Tibial nerve (tissue), 4 donors: ENCODE data around the gene SF3B1. TPM values are rescaled to one million over a fixed set of nuclear protein-coding genes. Genes with fewer than 3 reads are reported as not detected.
"Not testable (repeated sequence)": the region's sequence is repeated elsewhere in the genome, so short reads cannot be mapped to it uniquely, and the experiment has no call there.

Source experiments
- DNase-seq, 2 donors: peaks; one replicate each; pipeline ENCODE4 v3.0.0-alpha.2; 2019; ENCODE audit warnings: low spot score in 2 of 2
- H3K27ac ChIP-seq, 4 donors: fragments of 200-600 bp; sonication (generic) in 3 of 4; one replicate each; pipeline ENCODE4 v1.5.1; 2017 to 2019; ENCODE audit warnings: mild to moderate bottlenecking in 1 of 4
- H3K27me3 ChIP-seq, 2 donors: fragments of 200-600 bp; sonication (generic) in 1 of 2; one replicate each; pipeline versions ENCODE4 v1.5.1 to v1.6.0; 2017 to 2019
- H3K36me3 ChIP-seq, 3 donors: fragments of 200-600 bp; sonication (generic); one replicate each; pipeline ENCODE4 v1.5.1; 2018 to 2019
- H3K4me1 ChIP-seq, 4 donors: fragments of 200-600 bp; sonication (generic) in 3 of 4; one replicate each; pipeline ENCODE4 v1.5.1; 2017 to 2019
- H3K4me3 ChIP-seq, 4 donors: fragments of 200-600 bp; sonication (generic) in 3 of 4; one replicate each; pipeline ENCODE4 v1.5.1; 2017 to 2019; ENCODE audit warnings: mild to moderate bottlenecking in 1 of 4, moderate library complexity in 1 of 4
- H3K9me3 ChIP-seq, 4 donors: fragments of 200-600 bp; sonication (generic) in 3 of 4; one replicate each; pipeline ENCODE4 v1.5.1; 2017 to 2019
- CTCF ChIP-seq, 5 experiments: fragments of 200-600 bp in 3 of 5; fragments of 450-650 bp in 2 of 5; sonication (generic) in 3 of 5; IDR thresholded peaks; one replicate each; pipeline ENCODE4 v1.5.1; 2016 to 2019; ENCODE audit warnings: antibody characterized with exemption in 5 of 5, mild to moderate bottlenecking in 3 of 5, moderate library complexity in 2 of 5
- EP300 ChIP-seq, 2 donors: sonication (generic); formaldehyde crosslinking; IDR thresholded peaks; one replicate each; pipeline ENCODE4 v1.6.1; 2017; ENCODE audit warnings: antibody characterized with exemption in 2 of 2, mild to moderate bottlenecking in 1 of 2
- POLR2A ChIP-seq, 2 donors: fragments of 450-650 bp; IDR thresholded peaks; one replicate each; pipeline ENCODE4 v1.6.1; 2017; ENCODE audit warnings: antibody characterized with exemption in 2 of 2, mild to moderate bottlenecking in 2 of 2, moderate library complexity in 2 of 2
- WGBS, 2 donors: methylation state at CpG; one replicate each; pipeline ENCODE4 v1.1.5; 2018; 5-methylcytosine and 5-hydroxymethylcytosine counted together
- total RNA-seq, 4 donors: library from RNA; depleted of rRNA; stranded (reverse); fragments of >200 nt; gene quantifications; one replicate each; pipeline ENCODE4 v1.1.0, GENCODE V29; 2016

Gene SF3B1
- total RNA-seq, 4 donors from 2014 or later = 274 to 335 (median 303) TPM

GRCh38 chr2:197378494-197379307, 56.1 kb downstream of the SF3B1 start:
- peak in 1 of 2 donors; percentile 28 for DNase-seq
- no peaks in the 10 kb centered on the region for H3K36me3 ChIP-seq
- no peak overlapping the region for H3K4me3 ChIP-seq
- peaks cover 0 to 10% (median 0%) of the 10 kb centered on the region in 4 donors for H3K4me1 ChIP-seq
- WGBS, 2 donors = 53 to 55% methylated on average over 17 of the region's 17 CpGs
- TF ChIP-seq EP300 (IDR thresholded peaks at IDR 0.05) = no peak
- peak; percentile 64 to 81 (median 71) for TF ChIP-seq CTCF (IDR thresholded peaks at IDR 0.05)
- no peak for TF ChIP-seq POLR2A (IDR thresholded peaks at IDR 0.05)
- no peaks in the 10 kb centered on the region for H3K27me3 ChIP-seq
- H3K27ac ChIP-seq = no peak overlapping the region
- no peaks in the 10 kb centered on the region for H3K9me3 ChIP-seq

- TF ChIP-seq CTCF (IDR thresholded peaks at IDR 0.05) (no peak), POLR2A (IDR thresholded peaks at IDR 0.05) (no peak), EP300 (IDR thresholded peaks at IDR 0.05) (no peak)
- 36 to 44% methylated on average over 3 of the region's 3 CpGs for WGBS, 2 donors
These were observed 56.7 kb downstream of the SF3B1 start for GRCh38 chr2:197378086-197378485.

GRCh38 chr2:197377670-197378069, 57.2 kb downstream of the SF3B1 start:
- H3K4me3 ChIP-seq = no peak overlapping the region
- no peaks in the 10 kb centered on the region for H3K9me3 ChIP-seq
- no peak for DNase-seq
- no peaks in the 10 kb centered on the region for H3K27me3 ChIP-seq
- no peak for TF ChIP-seq CTCF (IDR thresholded peaks at IDR 0.05)
- no peak for TF ChIP-seq EP300 (IDR thresholded peaks at IDR 0.05)
- TF ChIP-seq POLR2A (IDR thresholded peaks at IDR 0.05) = no peak
- peaks cover 0 to 10% (median 0%) of the 10 kb centered on the region in 4 donors for H3K4me1 ChIP-seq
- 75 to 81% methylated on average over 9 of the region's 9 CpGs for WGBS, 2 donors
- H3K27ac ChIP-seq = no peak overlapping the region
- H3K36me3 ChIP-seq = no peaks in the 10 kb centered on the region

More at GRCh38 chr2:197378086-197378485, 56.7 kb downstream of the SF3B1 start:
- Histone ChIP-seq H3K4me3 (no peak overlapping the region), H3K4me1 (peaks cover 0 to 10% (median 0%) of the 10 kb centered on the region in 4 donors), H3K27me3 (no peaks in the 10 kb centered on the region), H3K27ac (no peak overlapping the region), H3K36me3 (no peaks in the 10 kb centered on the region), H3K9me3 (no peaks in the 10 kb centered on the region)
- DNase-seq = no peak

DNA sequence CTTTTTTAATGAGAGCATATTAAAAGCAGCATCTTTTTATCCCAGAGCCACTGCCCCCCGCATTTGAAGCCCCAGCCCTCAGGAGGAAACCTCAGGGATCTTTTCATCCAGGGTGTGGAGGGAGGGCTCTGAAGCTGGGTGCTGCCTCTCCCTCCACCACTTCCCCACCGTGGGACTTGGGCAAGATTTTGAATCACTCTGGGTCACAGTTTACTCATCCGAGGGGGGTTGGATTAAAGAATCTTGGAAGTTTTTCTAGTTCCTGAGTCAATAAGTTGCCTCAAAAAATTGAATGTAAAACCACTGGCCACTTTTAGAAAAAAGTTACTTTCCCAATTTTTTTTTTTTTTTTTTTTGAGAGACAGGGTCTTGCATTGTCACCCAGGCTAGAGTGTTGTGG, 62.2 kb downstream of the SF3B1 start:
- Histone ChIP-seq H3K4me3 (no peak overlapping the region), H3K9me3 (no peaks in the 10 kb centered on the region), H3K27me3 (no peaks in the 10 kb centered on the region), H3K36me3 (no peaks in the 10 kb centered on the region), H3K27ac (no peak overlapping the region), H3K4me1 (peaks cover 0 to 8% (median 0%) of the 10 kb centered on the region in 4 donors)
- TF ChIP-seq POLR2A (IDR thresholded peaks at IDR 0.05) (no peak), EP300 (IDR thresholded peaks at IDR 0.05) (no peak), CTCF (IDR thresholded peaks at IDR 0.05) (no peak)
- DNase-seq = no peak
- WGBS, 2 donors = 63 to 65% methylated on average over 3 of the region's 3 CpGs

DNA sequence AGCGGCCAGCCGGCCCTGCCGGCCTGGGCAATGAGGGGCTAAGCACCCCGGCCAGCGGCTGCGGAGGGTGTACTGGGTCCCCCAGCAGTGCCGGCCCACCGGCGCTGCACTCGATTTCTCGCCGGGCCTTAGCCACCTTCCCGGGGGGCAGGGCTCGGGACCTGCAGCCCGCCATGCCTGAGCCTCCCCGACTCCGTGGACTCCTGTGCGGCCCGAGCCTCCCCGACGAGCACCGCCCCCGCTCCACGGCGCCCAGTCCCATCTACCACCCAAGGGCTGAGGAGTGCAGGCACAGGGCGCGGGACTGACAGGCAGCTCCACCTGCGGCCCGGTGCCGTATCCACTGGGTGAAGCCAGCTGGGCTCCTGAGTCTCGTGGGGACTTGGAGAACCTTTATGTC, 64.2 kb downstream of the SF3B1 start:
- H3K36me3 ChIP-seq, H3K27ac ChIP-seq, DNase-seq, H3K4me1 ChIP-seq, H3K27me3 ChIP-seq, H3K9me3 ChIP-seq, H3K4me3 ChIP-seq: not testable (repeated sequence)
- 83 to 97% methylated on average over 1 to 31 of the region's 31 CpGs for WGBS, 2 donors
